Measurements from ENCODE around the gene UBE2Q1. TPM values are rescaled to one million over a fixed set of nuclear protein-coding genes. Genes with fewer than 3 reads are reported as not detected.

Gene UBE2Q1
- total and polyA plus RNA-seq, 2 of the 4 experiments (the other 2 are of a cell fraction): 20.6 to 24.7 TPM

GRCh38 chr1:154520333-154520732 lies 38.1 kb downstream of the UBE2Q1 start:
- Histone ChIP-seq H3K36me3 (ENCODE audit: control insufficient read depth, insufficient read depth, low read length) (no peaks in the 10 kb centered on the region), H3K4ac (ENCODE audit: low read depth, low read length) (no peak overlapping the region), H3K18ac (ENCODE audit: low read depth, low read length) (no peak overlapping the region), H3K9me3 (ENCODE audit: control insufficient read depth, insufficient read depth, low read length) (peaks cover 7% of the 10 kb centered on the region), H4K8ac (ENCODE audit: low read depth in 2 of 2, low read length in 2 of 2) (no peak overlapping the region), H3K23ac (ENCODE audit: low read depth, low read length) (no peak overlapping the region), H2BK120ac (ENCODE audit: low read depth, low read length) (no peak overlapping the region), H2AK5ac (ENCODE audit: low read depth, low read length) (no peak overlapping the region), H2BK5ac (ENCODE audit: low read depth, low read length, poor library complexity, severe bottlenecking) (no peak overlapping the region), H3K79me1 (ENCODE audit: low read depth in 1 of 2, low read length in 2 of 2) (no peaks in the 10 kb centered on the region), H2AK9ac (replicated peaks; ENCODE audit: low read depth, low read length, poor library complexity) (no peak overlapping the region), H2BK15ac (ENCODE audit: low read depth, low read length) (no peak overlapping the region), H3K4me1 (ENCODE audit: control insufficient read depth, insufficient read depth, low read length) (no peaks in the 10 kb centered on the region), H3K9me1 (ENCODE audit: insufficient read depth, low read length) (no peaks in the 10 kb centered on the region), H4K91ac (ENCODE audit: insufficient read depth, low read depth, low read length) (no peak overlapping the region), H3K9ac (ENCODE audit: low read depth, low read length) (no peak overlapping the region), H3K27me3 (ENCODE audit: control insufficient read depth, insufficient read depth, low read length) (peaks cover 63% of the 10 kb centered on the region), H3K14ac (replicated peaks; ENCODE audit: low read depth, low read length) (no peak overlapping the region), H3K27ac (ENCODE audit: insufficient read depth, low read length) (no peak overlapping the region), H3K56ac (ENCODE audit: extremely low read depth, insufficient read depth, low read length) (no peak overlapping the region), H2AFZ (replicated peaks; ENCODE audit: low read length, poor library complexity) (no peak overlapping the region), H4K5ac (ENCODE audit: low read depth, low read length) (no peak overlapping the region), H3K4me2 (ENCODE audit: low read depth, low read length) (no peak overlapping the region), H4K20me1 (ENCODE audit: insufficient read depth, low read length) (no peaks in the 10 kb centered on the region; the same call in 1 of the 2 replicates), H3K4me3 (ENCODE audit: insufficient read depth, low read depth, low read length) (no peak overlapping the region), H2BK20ac (ENCODE audit: low read depth, low read length) (no peak overlapping the region)
- POLR2A ChIA-PET (ENCODE audit: unreplicated experiment): no interaction called here
- WGBS, 2 experiments (ENCODE audit: extremely low coverage in 2 of 2, insufficient read length in 1 of 2): no CpG with 5 or more reads among the region's 3 CpGs
- no TSS peak for BruUV-seq (replicated peaks)
- peak; percentile 2 for DNase-seq
- no peak for ATAC-seq (ENCODE audit: low read depth)
- intact Hi-C loops (cut with micrococcal nuclease): no loop called here
- in situ Hi-C loops (cut with MboI; ENCODE audit: low sequenced_read_pairs): no loop called here
- CTCF ChIA-PET: no interaction called here
- TF ChIP-seq RAD21 (IDR thresholded peaks at IDR 0.05; ENCODE audit: low read length) (no peak), MAFK (IDR thresholded peaks at IDR 0.05; ENCODE audit: low read depth, low read length) (no peak)
- dilution Hi-C loops (cut with HindIII; ENCODE audit: low sequenced_read_pairs, unreplicated experiment): no loop called here

Data from IMR-90 (cell line).